Hepatic stellate cell (primary cell): ENCODE measurements around the gene USP12.
"Not testable (repeated sequence)": the region's sequence is repeated elsewhere in the genome, so short reads cannot be mapped to it uniquely, and the experiment has no call there.

Source experiments
- DNase-seq: peaks from one replicate; pipeline ENCODE4 v3.0.0; 2011; ENCODE audit warnings: low spot score

USP12 gene

GRCh38 chr13:27149702-27150101 lies 21.9 kb downstream of the USP12 start:
- DNase-seq, result no peak

- DNase-seq, result no peak
Observed at GRCh38 chr13:27148900-27149299, 22.7 kb downstream of the USP12 start.

GRCh38 chr13:27147530-27148170 lies 24.0 kb downstream of the USP12 start:
- no peak for DNase-seq

- no peak for DNase-seq
Observed at GRCh38 chr13:27141746-27142145, 29.9 kb downstream of the USP12 start.

- DNase-seq, result not testable (repeated sequence)
Observed at GRCh38 chr13:27141159-27141558, 30.5 kb downstream of the USP12 start.

GRCh38 chr13:27140060-27140459 lies 31.6 kb downstream of the USP12 start:
- DNase-seq, result no peak

- DNase-seq, result no peak
Observed at GRCh38 chr13:27139565-27139964, 32.0 kb downstream of the USP12 start.

GRCh38 chr13:27138457-27139093 lies 33.0 kb downstream of the USP12 start:
- DNase-seq, result no peak

- no peak for DNase-seq
Observed at GRCh38 chr13:27137759-27138158, 33.9 kb downstream of the USP12 start.

GRCh38 chr13:27135023-27135422 lies 36.6 kb downstream of the USP12 start:
- DNase-seq, result no peak

- no peak for DNase-seq
Observed at GRCh38 chr13:27133889-27134288, 37.7 kb downstream of the USP12 start.

GRCh38 chr13:27132538-27132937 lies 39.1 kb downstream of the USP12 start:
- DNase-seq, result no peak

- DNase-seq, result no peak
Observed at GRCh38 chr13:27131906-27132305, 39.7 kb downstream of the USP12 start.

- DNase-seq, result no peak
Observed at GRCh38 chr13:27130979-27131623, 40.5 kb downstream of the USP12 start.

- DNase-seq, result no peak
Observed at GRCh38 chr13:27130223-27130978, 41.2 kb downstream of the USP12 start.

- no peak for DNase-seq
Observed at GRCh38 chr13:27128825-27129627, 42.6 kb downstream of the USP12 start.

- DNase-seq, result no peak
Observed at GRCh38 chr13:27126859-27127258, 44.8 kb downstream of the USP12 start.

- no peak for DNase-seq
Observed at GRCh38 chr13:27125357-27126282, 46.0 kb downstream of the USP12 start.

- no peak for DNase-seq
Observed at GRCh38 chr13:27124571-27124970, 47.0 kb downstream of the USP12 start.

- not testable (repeated sequence) for DNase-seq
Observed at GRCh38 chr13:27123445-27123844, 48.2 kb downstream of the USP12 start.

GRCh38 chr13:27122036-27122435 lies 49.6 kb downstream of the USP12 start:
- no peak for DNase-seq
